GM12875 (cell line): ENCODE measurements around the gene ENTPD2.

ENCODE experiments used
- H3K4me3 ChIP-seq: one replicate; pipeline ENCODE4 v1.5.1; 2011; ENCODE audit warnings: low read depth, low read length, control low read depth
- CTCF ChIP-seq: IDR thresholded peaks from 2 replicates; pipeline ENCODE4 v1.5.1; 2011; ENCODE audit warnings: low read depth, mild to moderate bottlenecking, control low read depth, inconsistent platforms, low read length, moderate library complexity, borderline replicate concordance; ENCODE audit not compliant: insufficient read depth

ENTPD2 gene

GRCh38 chr9:137040568-137040967 is 13.3 kb downstream of the ENTPD2 start:
- TF ChIP-seq CTCF, result no peak
- H3K4me3 ChIP-seq, result no peak overlapping the region

GRCh38 chr9:137039611-137040366 is 14.1 kb downstream of the ENTPD2 start:
- no peak for TF ChIP-seq CTCF
- no peak overlapping the region for H3K4me3 ChIP-seq

- no peak overlapping the region for H3K4me3 ChIP-seq
- TF ChIP-seq CTCF, result no peak
These were observed 14.9 kb downstream of the ENTPD2 start for GRCh38 chr9:137038916-137039315.

GRCh38 chr9:137037483-137037882 is 16.4 kb downstream of the ENTPD2 start:
- no peak overlapping the region for H3K4me3 ChIP-seq
- no peak for TF ChIP-seq CTCF

- no peak overlapping the region for H3K4me3 ChIP-seq
- TF ChIP-seq CTCF, result no peak
These were observed 16.8 kb downstream of the ENTPD2 start for GRCh38 chr9:137037035-137037434.

GRCh38 chr9:137035937-137036336 is 17.9 kb downstream of the ENTPD2 start:
- H3K4me3 ChIP-seq, result no peak overlapping the region
- no peak for TF ChIP-seq CTCF

- no peak for TF ChIP-seq CTCF
- no peak overlapping the region for H3K4me3 ChIP-seq
These were observed 18.4 kb downstream of the ENTPD2 start for GRCh38 chr9:137035507-137035834.
